Measurements from ENCODE around the gene REPS1.
"Not testable (repeated sequence)": the region's sequence is repeated elsewhere in the genome, so short reads cannot be mapped to it uniquely, and the experiment has no call there.

The REPS1 gene

GRCh38 chr6:139028215-139028657, 40.2 kb upstream of the REPS1 start:
- DNase-seq (ENCODE audit: low read depth), result no peak
- TF ChIP-seq CTCF (IDR thresholded peaks at IDR 0.05; ENCODE audit: control insufficient read depth, extremely low read depth, insufficient read depth), result no peak
- H3K4me3 ChIP-seq (ENCODE audit: low read depth, low read length), result peak overlapping the region; percentile 70

- DNase-seq (ENCODE audit: low read depth), result no peak
- no peak for TF ChIP-seq CTCF (IDR thresholded peaks at IDR 0.05; ENCODE audit: control insufficient read depth, extremely low read depth, insufficient read depth)
- peak overlapping the region; percentile 70 for H3K4me3 ChIP-seq (ENCODE audit: low read depth, low read length)
These were observed 39.6 kb upstream of the REPS1 start for GRCh38 chr6:139027620-139028182.

- H3K4me3 ChIP-seq (ENCODE audit: low read depth, low read length); DNase-seq (ENCODE audit: low read depth): not testable (repeated sequence)
These were observed 37.4 kb upstream of the REPS1 start for GRCh38 chr6:139025416-139025815.

- TF ChIP-seq CTCF (IDR thresholded peaks at IDR 0.05; ENCODE audit: control insufficient read depth, extremely low read depth, insufficient read depth), result no peak
- DNase-seq (ENCODE audit: low read depth), result no peak
- H3K4me3 ChIP-seq (ENCODE audit: low read depth, low read length), result no peak overlapping the region
These were observed 32.6 kb upstream of the REPS1 start for GRCh38 chr6:139020689-139021088.

GRCh38 chr6:139019722-139020121, 31.7 kb upstream of the REPS1 start:
- no peak for DNase-seq (ENCODE audit: low read depth)
- no peak for TF ChIP-seq CTCF (IDR thresholded peaks at IDR 0.05; ENCODE audit: control insufficient read depth, extremely low read depth, insufficient read depth)
- H3K4me3 ChIP-seq (ENCODE audit: low read depth, low read length), result no peak overlapping the region

GRCh38 chr6:139017227-139017626, 29.2 kb upstream of the REPS1 start:
- no peak overlapping the region for H3K4me3 ChIP-seq (ENCODE audit: low read depth, low read length)
- DNase-seq (ENCODE audit: low read depth), result peak; percentile 40
- TF ChIP-seq CTCF (IDR thresholded peaks at IDR 0.05; ENCODE audit: control insufficient read depth, extremely low read depth, insufficient read depth), result no peak

GRCh38 chr6:139016337-139017213, 28.5 kb upstream of the REPS1 start:
- TF ChIP-seq CTCF (IDR thresholded peaks at IDR 0.05; ENCODE audit: control insufficient read depth, extremely low read depth, insufficient read depth), result no peak
- H3K4me3 ChIP-seq (ENCODE audit: low read depth, low read length), result no peak overlapping the region
- DNase-seq (ENCODE audit: low read depth), result no peak

All from LNCaP clone FGC (cell line).